RWPE2 (cell line): Measurements from ENCODE around the gene KRT78.

Experiments used
- ATAC-seq: fragments of 200-7000 bp; cut with Tn5 transposase; 3 replicates; pipeline ENCODE4 v1.9.1; 2021; ENCODE audit warnings: low read depth
- DNase-seq: peaks from one replicate; pipeline ENCODE4 v3.0.0-alpha.2; 2020; ENCODE audit warnings: low spot score
- H3K27ac ChIP-seq: fragments of 450-650 bp; 2 replicates; pipeline ENCODE4 v1.5.1; 2017; ENCODE audit warnings: mild to moderate bottlenecking; ENCODE audit not compliant: poor library complexity, severe bottlenecking
- H3K27me3 ChIP-seq: fragments of 250-450 bp; sonication (Bioruptor Pico); 2 replicates; pipeline ENCODE4 v1.5.1; 2021; ENCODE audit warnings: mild to moderate bottlenecking, moderate library complexity; ENCODE audit not compliant: insufficient read depth, poor library complexity, severe bottlenecking
- H3K36me3 ChIP-seq: fragments of 250-450 bp; sonication (Bioruptor Pico); 2 replicates; pipeline ENCODE4 v1.5.1; 2020; ENCODE audit warnings: low read depth, mild to moderate bottlenecking, moderate library complexity
- H3K4me1 ChIP-seq: fragments of 250-450 bp; sonication (Bioruptor Pico); 2 replicates; pipeline ENCODE4 v1.5.1; 2021; ENCODE audit warnings: mild to moderate bottlenecking, moderate library complexity; ENCODE audit not compliant: insufficient read depth, poor library complexity, severe bottlenecking
- H3K4me3 ChIP-seq: fragments of 250-450 bp; sonication (Bioruptor Pico); 2 replicates; pipeline ENCODE4 v1.5.1; 2021; ENCODE audit warnings: mild to moderate bottlenecking, moderate library complexity; ENCODE audit not compliant: severe bottlenecking
- H3K9me3 ChIP-seq: fragments of 250-450 bp; sonication (Bioruptor Pico); 2 replicates; pipeline ENCODE4 v1.5.1; 2021; ENCODE audit warnings: mild to moderate bottlenecking, moderate library complexity; ENCODE audit not compliant: severe bottlenecking
- TF ChIP-seq, protein P1 (sequence below): fragments of 450-650 bp; IDR thresholded peaks from one replicate; pipeline ENCODE4 v1.5.1; 2017; ENCODE audit warnings: mild to moderate bottlenecking, moderate library complexity; ENCODE audit not compliant: poor library complexity, severe bottlenecking

KRT78 gene

DNA sequence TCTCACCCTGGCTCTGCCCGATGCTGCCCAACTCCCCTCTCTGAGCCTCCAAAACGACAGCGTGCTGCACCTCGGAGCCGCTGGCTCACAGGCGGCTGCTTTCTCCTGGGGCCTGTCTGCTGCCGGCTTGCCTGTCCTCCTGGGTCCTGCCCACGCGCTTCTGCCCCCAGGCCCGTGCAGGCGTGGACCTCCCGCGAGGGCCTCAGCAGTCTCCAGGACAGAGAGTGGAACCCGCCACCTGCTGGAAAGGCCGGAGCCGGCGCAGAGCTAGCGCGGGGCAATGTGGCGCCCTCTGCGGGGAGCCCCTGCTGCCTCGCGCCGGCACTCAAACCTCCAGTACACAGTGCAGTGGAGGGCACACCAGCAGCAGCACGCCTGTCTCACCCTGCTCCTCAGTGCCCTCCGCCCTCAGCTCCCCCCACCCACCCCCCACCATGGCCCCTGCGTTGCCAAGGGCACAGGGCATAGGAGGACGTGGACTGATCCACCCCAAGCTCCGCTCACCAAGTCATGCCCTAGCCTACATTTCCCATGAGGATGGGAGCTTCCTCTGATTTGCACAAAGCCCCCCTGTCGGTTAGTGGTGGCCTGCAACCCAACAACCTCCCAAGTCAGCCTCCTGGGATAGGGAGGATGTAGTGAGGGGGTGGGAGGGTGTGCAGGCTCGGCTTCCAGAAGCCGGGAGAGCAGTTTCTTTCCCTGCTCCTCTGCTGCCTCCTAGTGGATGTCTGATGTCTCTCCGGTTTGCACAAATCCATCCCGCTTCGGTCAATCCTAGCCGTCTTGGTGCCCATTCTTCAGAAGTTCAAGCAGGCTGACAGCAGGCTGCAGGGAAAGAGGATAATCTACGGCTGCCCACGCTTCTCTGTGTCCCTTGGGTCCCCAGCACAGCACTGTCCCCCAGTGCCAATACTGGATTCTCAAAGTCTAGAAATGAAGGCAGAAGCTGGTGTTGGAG, 30.9 kb upstream of the KRT78 start:
- peak overlapping the region; percentile 27 for H3K27ac ChIP-seq
- no peak overlapping the region for H3K4me3 ChIP-seq
- TF ChIP-seq, protein P1, sequence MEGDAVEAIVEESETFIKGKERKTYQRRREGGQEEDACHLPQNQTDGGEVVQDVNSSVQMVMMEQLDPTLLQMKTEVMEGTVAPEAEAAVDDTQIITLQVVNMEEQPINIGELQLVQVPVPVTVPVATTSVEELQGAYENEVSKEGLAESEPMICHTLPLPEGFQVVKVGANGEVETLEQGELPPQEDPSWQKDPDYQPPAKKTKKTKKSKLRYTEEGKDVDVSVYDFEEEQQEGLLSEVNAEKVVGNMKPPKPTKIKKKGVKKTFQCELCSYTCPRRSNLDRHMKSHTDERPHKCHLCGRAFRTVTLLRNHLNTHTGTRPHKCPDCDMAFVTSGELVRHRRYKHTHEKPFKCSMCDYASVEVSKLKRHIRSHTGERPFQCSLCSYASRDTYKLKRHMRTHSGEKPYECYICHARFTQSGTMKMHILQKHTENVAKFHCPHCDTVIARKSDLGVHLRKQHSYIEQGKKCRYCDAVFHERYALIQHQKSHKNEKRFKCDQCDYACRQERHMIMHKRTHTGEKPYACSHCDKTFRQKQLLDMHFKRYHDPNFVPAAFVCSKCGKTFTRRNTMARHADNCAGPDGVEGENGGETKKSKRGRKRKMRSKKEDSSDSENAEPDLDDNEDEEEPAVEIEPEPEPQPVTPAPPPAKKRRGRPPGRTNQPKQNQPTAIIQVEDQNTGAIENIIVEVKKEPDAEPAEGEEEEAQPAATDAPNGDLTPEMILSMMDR, result peak; percentile 97
- H3K27me3 ChIP-seq, result no peaks in the 10 kb centered on the region
- no peaks in the 10 kb centered on the region for H3K9me3 ChIP-seq
- peak; percentile 72 for ATAC-seq
- peak; percentile 80 for DNase-seq
- H3K4me1 ChIP-seq, result peaks cover 29% of the 10 kb centered on the region
- H3K36me3 ChIP-seq, result no peaks in the 10 kb centered on the region

DNA sequence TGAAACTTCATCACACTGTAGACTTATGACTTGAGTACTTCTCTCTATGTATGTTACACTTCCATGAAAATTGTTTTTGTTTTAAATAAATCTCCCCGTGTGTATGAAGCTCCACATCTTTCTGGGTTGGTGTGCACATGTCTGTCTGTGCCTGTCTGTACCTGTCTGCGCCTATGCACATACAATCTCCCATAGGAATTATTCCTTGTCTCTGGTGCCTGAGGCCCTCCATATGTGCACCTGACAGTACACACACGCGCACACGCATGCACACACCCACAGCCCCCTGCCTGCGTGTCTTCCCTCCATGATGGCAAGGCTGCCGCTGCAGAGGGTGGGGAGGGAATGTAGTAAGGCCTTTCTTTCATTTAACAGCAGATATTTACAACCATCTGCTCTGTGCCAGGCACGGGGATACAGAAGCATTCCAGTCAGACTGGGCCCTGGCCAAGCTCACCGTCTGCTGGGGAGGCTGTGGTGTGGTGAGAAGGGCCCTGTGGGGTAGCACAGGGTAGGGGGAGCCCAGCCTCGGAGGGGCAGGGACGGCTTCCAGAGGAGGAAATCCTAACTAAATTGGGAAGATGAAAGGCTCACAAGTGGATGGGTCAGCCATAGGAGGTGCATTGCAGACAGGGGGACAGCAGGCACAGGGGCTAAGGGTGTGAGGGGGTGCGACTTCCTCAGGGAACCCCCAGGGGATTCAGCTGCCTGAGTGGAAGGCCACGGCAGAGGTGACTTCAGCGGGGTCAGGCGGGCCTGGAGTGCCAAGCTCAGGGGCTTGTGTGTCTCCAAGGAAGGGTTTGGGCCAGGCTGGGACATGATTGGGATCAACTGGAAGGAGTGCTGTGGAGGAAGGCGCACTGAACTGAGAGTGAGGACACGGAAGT, 30.0 kb upstream of the KRT78 start:
- no peak for DNase-seq
- H3K4me3 ChIP-seq, result no peak overlapping the region

GRCh38 chr12:52877242-52877641, 28.4 kb upstream of the KRT78 start:
- no peaks in the 10 kb centered on the region for H3K9me3 ChIP-seq
- peak overlapping the region; percentile 27 for H3K27ac ChIP-seq
- H3K4me1 ChIP-seq, result peaks cover 40% of the 10 kb centered on the region
- H3K4me3 ChIP-seq, result no peak overlapping the region
- no peaks in the 10 kb centered on the region for H3K27me3 ChIP-seq
- ATAC-seq (no peak), DNase-seq (no peak)
- no peaks in the 10 kb centered on the region for H3K36me3 ChIP-seq
- TF ChIP-seq, protein P1, result no peak

More for the DNA sequence above, 30.0 kb upstream of the KRT78 start:
- Histone ChIP-seq H3K4me1 (peaks cover 35% of the 10 kb centered on the region), H3K36me3 (no peaks in the 10 kb centered on the region), H3K27ac (peak overlapping the region; percentile 27), H3K27me3 (no peaks in the 10 kb centered on the region), H3K9me3 (no peaks in the 10 kb centered on the region)
- no peak for ATAC-seq
- TF ChIP-seq, protein P1, result no peak

- Histone ChIP-seq H3K27ac (peak overlapping the region; percentile 27), H3K4me3 (no peak overlapping the region), H3K27me3 (no peaks in the 10 kb centered on the region), H3K9me3 (no peaks in the 10 kb centered on the region), H3K36me3 (no peaks in the 10 kb centered on the region), H3K4me1 (peaks cover 48% of the 10 kb centered on the region)
- TF ChIP-seq, protein P1, result no peak
- DNase-seq (peak; percentile 92), ATAC-seq (peak; percentile 66)
Observed at GRCh38 chr12:52876372-52876771, 27.6 kb upstream of the KRT78 start.
